CD4-positive, alpha-beta T cell treated with Interleukin-15 for 1 hour (primary cell): Measurements from ENCODE around the gene LMF2.

Source experiments
- DNase-seq: peaks from one replicate; pipeline ENCODE4 v3.0.0-alpha.2; 2020

LMF2 gene

GRCh38 chr22:50460938-50461337, 46.6 kb downstream of the LMF2 start:
- DNase-seq: no peak

GRCh38 chr22:50459496-50460140, 47.9 kb downstream of the LMF2 start:
- DNase-seq: no peak

GRCh38 chr22:50459016-50459415, 48.5 kb downstream of the LMF2 start:
- no peak for DNase-seq

GRCh38 chr22:50456466-50457234, 50.9 kb downstream of the LMF2 start:
- no peak for DNase-seq

GRCh38 chr22:50456026-50456425, 51.5 kb downstream of the LMF2 start:
- no peak for DNase-seq

- no peak for DNase-seq
These were observed 52.3 kb downstream of the LMF2 start for GRCh38 chr22:50455201-50455600.

GRCh38 chr22:50454556-50455075, 52.9 kb downstream of the LMF2 start:
- DNase-seq: no peak
